HCT116 (cell line): ENCODE measurements around the gene YOD1. TPM values are rescaled to one million over a fixed set of nuclear protein-coding genes. Genes with fewer than 3 reads are reported as not detected.

ENCODE experiments used
- ATAC-seq: fragments of 200-7000 bp; cut with Tn5 transposase; 2 replicates; pipeline ENCODE4 v1.9.1; 2020; ENCODE audit warnings: mild to moderate bottlenecking, moderate library complexity
- BruUV-seq: library from RNA; stranded (reverse); fragments of 400-500 nt; replicated peaks from 2 replicates; lab custom pipeline; 2021; lab: Mats Ljungman, UMichigan
- CTCF ChIA-PET: fragments of 300-600 bp; sonication (Branson Sonifier 250); formaldehyde crosslinking; loops from one replicate; lab custom pipeline; 2021; ENCODE audit warnings: antibody characterized with exemption; lab: Charles Lee
- POLR2A ChIA-PET: fragments of 300-600, 350-600 bp; sonication (Branson Sonifier 250); formaldehyde crosslinking; loops from one replicate; lab custom pipeline; 2021; ENCODE audit warnings: antibody characterized with exemption; lab: Charles Lee
- RAD21 ChIA-PET, 2 experiments: fragments of 300-600 bp; sonication (Branson Sonifier 250); formaldehyde crosslinking; loops; one replicate each; lab custom pipeline; 2023; ENCODE audit warnings: low total read pairs in 2 of 2; ENCODE audit not compliant: uncharacterized antibody in 2 of 2, unreplicated experiment in 2 of 2, low non-redundant PET in 1 of 2; lab: Charles Lee
- DNase-seq: peaks from one replicate; pipeline ENCODE4 v3.0.0-alpha.2; 2010; ENCODE audit warnings: low read depth, low spot score
- H2AFZ ChIP-seq: fragments of 200-600 bp; shearing (Covaris generic), sonication (generic); 2 replicates; pipeline ENCODE4 v1.6.1; 2017; ENCODE audit warnings: low read depth, mixed run types, mixed read lengths, antibody characterized with exemption, low read length; ENCODE audit not compliant: poor library complexity, severe bottlenecking
- H3K27ac ChIP-seq: 2 replicates; pipeline ENCODE4 v1.5.1; 2012; ENCODE audit warnings: low read depth, low read length
- H3K27me3 ChIP-seq: fragments of 200-600 bp; sonication (generic); 2 replicates; pipeline ENCODE4 v1.6.1; 2016; ENCODE audit warnings: mixed run types, low read length, mixed read lengths; ENCODE audit not compliant: insufficient read depth
- H3K36me3 ChIP-seq, 2 experiments: fragments of 200-500 bp in 1 of 2; fragments of 200-600 bp in 1 of 2; sonication (Bioruptor generic) in 1 of 2; sonication (generic) in 1 of 2; 2 replicates each; pipeline versions ENCODE4 v1.5.1 to v1.6.1; 2014 to 2016; ENCODE audit warnings: low read length in 2 of 2, inconsistent platforms in 1 of 2, mixed read lengths in 1 of 2, mixed run types in 1 of 2; ENCODE audit not compliant: insufficient read depth in 2 of 2, control insufficient read depth in 1 of 2
- H3K4me1 ChIP-seq, 2 experiments: fragments of 200-600 bp in 1 of 2; sonication (generic) in 1 of 2; 2 replicates each; pipeline versions ENCODE4 v1.5.1 to v1.6.1; 2012 to 2017; ENCODE audit warnings: low read length in 2 of 2, inconsistent platforms in 1 of 2, mild to moderate bottlenecking in 1 of 2, mixed read lengths in 1 of 2, mixed run types in 1 of 2, moderate library complexity in 1 of 2; ENCODE audit not compliant: insufficient read depth in 2 of 2, control insufficient read depth in 1 of 2
- H3K4me2 ChIP-seq: fragments of 200-600 bp; sonication (generic); 2 replicates; pipeline ENCODE4 v1.6.1; 2017; ENCODE audit warnings: mixed run types, low read length, mixed read lengths
- H3K4me3 ChIP-seq, 2 experiments: fragments of 200-600 bp in 1 of 2; sonication (generic) in 1 of 2; replicated peaks in 1 of 2; 2 replicates each; pipeline ENCODE4 v1.5.1; 2011 to 2016; ENCODE audit warnings: low read length in 2 of 2, control low read depth in 1 of 2, low read depth in 1 of 2, mild to moderate bottlenecking in 1 of 2, mixed read lengths in 1 of 2, mixed run types in 1 of 2
- H3K79me2 ChIP-seq: fragments of 200-600 bp; sonication (generic); 2 replicates; pipeline ENCODE4 v1.6.1; 2017; ENCODE audit warnings: mild to moderate bottlenecking, mixed run types, low read length, moderate library complexity, mixed read lengths; ENCODE audit not compliant: insufficient read depth
- H3K9ac ChIP-seq: fragments of 200-600 bp; sonication (generic); 2 replicates; pipeline ENCODE4 v1.6.1; 2016; ENCODE audit warnings: low read length, mixed read lengths
- H3K9me2 ChIP-seq: fragments of 200-600 bp; sonication (generic), shearing (Covaris generic); 2 replicates; pipeline ENCODE4 v1.6.1; 2017; ENCODE audit warnings: mixed run types, mild to moderate bottlenecking, moderate library complexity; ENCODE audit not compliant: insufficient read depth
- H3K9me3 ChIP-seq, 2 experiments: fragments of 200-500 bp in 1 of 2; fragments of 200-600 bp in 1 of 2; sonication (Bioruptor generic) in 1 of 2; sonication (generic) in 1 of 2; 2 replicates each; pipeline ENCODE4 v1.6.1; 2014 to 2017; ENCODE audit warnings: low read length in 2 of 2, mixed read lengths in 2 of 2, inconsistent platforms in 1 of 2, low read depth in 1 of 2, mild to moderate bottlenecking in 1 of 2, mixed run types in 1 of 2, moderate library complexity in 1 of 2; ENCODE audit not compliant: control insufficient read depth in 1 of 2, insufficient read depth in 1 of 2
- H4K20me1 ChIP-seq: fragments of 200-600 bp; sonication (generic), shearing (Covaris generic); 2 replicates; pipeline ENCODE4 v1.6.1; 2017; ENCODE audit warnings: mixed run types, mild to moderate bottlenecking, moderate library complexity; ENCODE audit not compliant: insufficient read depth
- CEBPB ChIP-seq: IDR thresholded peaks from 2 replicates; pipeline ENCODE4 v1.6.1; 2012; ENCODE audit warnings: low read depth
- EGR1 ChIP-seq: IDR thresholded peaks from 2 replicates; pipeline ENCODE4 v1.6.1; 2012; ENCODE audit warnings: low read depth
- ELF1 ChIP-seq: IDR thresholded peaks from 2 replicates; pipeline ENCODE4 v1.6.1; 2012; ENCODE audit warnings: low read depth, borderline replicate concordance
- EZH2 ChIP-seq: fragments of 200-600 bp; sonication (generic); IDR thresholded peaks from 2 replicates; pipeline ENCODE4 v1.6.1; 2017; ENCODE audit warnings: antibody characterized with exemption, mixed run types
- EZH2phosphoT487 ChIP-seq: fragments of 200-600 bp; IDR thresholded peaks from 2 replicates; pipeline ENCODE4 v1.6.1; 2018; ENCODE audit warnings: antibody characterized with exemption, borderline replicate concordance
- FOSL1 ChIP-seq: IDR thresholded peaks from 2 replicates; pipeline ENCODE4 v1.6.1; 2012; ENCODE audit warnings: low read depth
- POLR2AphosphoS5 ChIP-seq: IDR thresholded peaks from 2 replicates; pipeline ENCODE4 v1.6.1; 2011; ENCODE audit warnings: mild to moderate bottlenecking, low read depth, low read length, moderate library complexity
- RAD21 ChIP-seq: IDR thresholded peaks from 2 replicates; pipeline ENCODE4 v1.6.1; 2012; ENCODE audit warnings: low read depth, mild to moderate bottlenecking
- SIN3A ChIP-seq: IDR thresholded peaks from 2 replicates; pipeline ENCODE4 v1.6.1; 2012; ENCODE audit warnings: low read depth
- YY1 ChIP-seq: IDR thresholded peaks from 2 replicates; pipeline ENCODE4 v1.6.1; 2011; ENCODE audit warnings: low read length, low read depth, moderate library complexity, mild to moderate bottlenecking; ENCODE audit not compliant: insufficient replicate concordance; ENCODE audit errors: extremely low read depth
- ZFX ChIP-seq: fragments of 450-650 bp; IDR thresholded peaks from 2 replicates; pipeline ENCODE4 v1.6.1; 2017
- ZNF274 ChIP-seq: fragments of 200-500 bp; sonication (Bioruptor generic); IDR thresholded peaks from 2 replicates; pipeline ENCODE4 v1.6.1; 2014; ENCODE audit warnings: mild to moderate bottlenecking, low read depth, low read length, inconsistent platforms
- intact Hi-C: fragments of 100-400 bp; cut with micrococcal nuclease; formaldehyde crosslinking; loops from 2 replicates; pipeline ENCODE4 v1.10.0; 2022
- total RNA-seq: library from RNA; stranded (reverse); gene quantifications from one replicate; pipeline ENCODE4 v1.2.1, GENCODE V29; 2021; ENCODE audit not compliant: unreplicated experiment
- TF ChIP-seq, protein P1 (sequence below): IDR thresholded peaks from 2 replicates; pipeline ENCODE4 v1.6.1; 2012

Gene YOD1
- total RNA-seq, 1 experiment from 2014 or later, result 13.6 TPM

DNA sequence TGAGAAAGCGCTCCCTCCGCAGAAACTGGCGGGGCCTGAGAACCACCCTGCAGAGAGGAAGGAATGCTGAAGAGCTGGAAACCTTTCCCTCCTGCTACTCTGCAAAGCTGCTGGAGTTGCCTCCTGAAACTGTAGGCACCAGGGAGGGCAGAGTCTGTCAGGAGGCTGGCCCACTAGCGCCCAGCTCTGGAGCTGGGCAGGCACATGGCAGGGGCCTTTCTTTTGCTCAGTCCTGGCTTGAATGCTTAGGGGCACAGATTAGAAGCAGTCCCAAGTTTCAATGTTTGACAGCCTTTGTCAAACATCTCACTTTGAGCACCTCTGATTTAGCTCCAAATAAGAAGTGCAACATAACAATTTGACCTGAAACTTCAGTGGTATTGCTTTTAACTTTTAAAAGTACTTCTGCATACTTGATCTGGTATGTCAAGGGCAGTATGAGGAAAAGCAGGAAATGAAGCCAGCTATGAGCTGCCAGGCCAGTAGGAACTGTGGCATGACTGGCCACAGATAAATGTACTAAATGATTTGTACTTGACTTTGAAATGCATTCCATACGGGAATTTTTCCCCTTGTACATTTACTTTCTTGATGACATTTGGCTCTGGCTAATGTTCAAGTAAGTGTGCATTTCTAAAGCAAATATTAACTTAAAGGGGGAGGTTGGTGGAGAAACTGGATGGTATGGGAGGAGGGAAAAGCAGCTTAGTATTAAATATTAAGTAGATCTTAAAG lies 25.7 kb downstream of the YOD1 start:
- Histone ChIP-seq H3K9me2 (no peaks in the 10 kb centered on the region), H3K9me3 (no peaks in the 10 kb centered on the region), H3K27me3 (no peaks in the 10 kb centered on the region), H3K4me1 (peaks cover 34 to 95% of the 10 kb centered on the region in 2 experiments), H3K79me2 (peaks cover 3% of the 10 kb centered on the region; the same call in 1 of the 2 replicates), H3K4me3 (no peak overlapping the region), H3K27ac (no peak overlapping the region), H3K4me2 (peak overlapping the region; percentile 68), H2AFZ (no peak overlapping the region), H4K20me1 (no peaks in the 10 kb centered on the region), H3K9ac (peak overlapping the region; percentile 65), H3K36me3 (no peaks in the 10 kb centered on the region; a peak in 1 of 4 replicates)
- ChIA-PET CTCF (interaction anchor here (1.9 kb wide), 1 partner anchor 19 kb away, joined by 5 read pairs; no protein-coding TSS in a partner anchor), RAD21 (no interaction called here), POLR2A (interaction anchor here (1.1 to 1.8 kb wide), 2 partner anchors 10 to 27 kb away, joined by 3 to 5 read pairs; partner anchors contain the start of gene PFKFB2)
- BruUV-seq, result no TSS peak
- ATAC-seq (no peak), DNase-seq (no peak)
- intact Hi-C loops, result no loop called here
- no peak for TF ChIP-seq EZH2
- no peak for TF ChIP-seq ELF1
- TF ChIP-seq, protein P1, sequence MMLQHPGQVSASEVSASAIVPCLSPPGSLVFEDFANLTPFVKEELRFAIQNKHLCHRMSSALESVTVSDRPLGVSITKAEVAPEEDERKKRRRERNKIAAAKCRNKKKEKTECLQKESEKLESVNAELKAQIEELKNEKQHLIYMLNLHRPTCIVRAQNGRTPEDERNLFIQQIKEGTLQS, result no peak
- TF ChIP-seq, all 23 proteins: peak for 0

GRCh38 chr1:207024202-207025145 lies 26.5 kb downstream of the YOD1 start:
- no TSS peak for BruUV-seq
- Histone ChIP-seq H3K9ac (peak overlapping the region; percentile 34), H3K27me3 (no peaks in the 10 kb centered on the region), H3K4me3 (no peak overlapping the region), H3K27ac (no peak overlapping the region), H3K36me3 (no peaks in the 10 kb centered on the region; a peak in 1 of 4 replicates), H3K9me2 (no peaks in the 10 kb centered on the region), H4K20me1 (no peaks in the 10 kb centered on the region), H3K9me3 (no peaks in the 10 kb centered on the region), H3K4me2 (peak overlapping the region; percentile 68), H3K4me1 (peaks cover 43 to 95% of the 10 kb centered on the region in 2 experiments), H2AFZ (no peak overlapping the region), H3K79me2 (no peaks in the 10 kb centered on the region)
- intact Hi-C loops, result no loop called here
- ChIA-PET CTCF (interaction anchor here (1.9 kb wide), 1 partner anchor 18 kb away, joined by 5 read pairs; no protein-coding TSS in a partner anchor), POLR2A (interaction anchor here (1.8 kb wide), 1 partner anchor 28 kb away, joined by 5 read pairs; the partner anchor contains the start of gene PFKFB2), RAD21 (no interaction called here)
- no peak for ATAC-seq
- TF ChIP-seq RAD21 (no peak), CEBPB (no peak), ZFX (no peak), EZH2 (no peak), SIN3A (no peak), ZNF274 (no peak), FOSL1 (no peak), EGR1 (no peak), EZH2phosphoT487 (no peak), YY1 (no peak), POLR2AphosphoS5 (no peak)
- TF ChIP-seq, protein P1, result no peak
- no peak for DNase-seq
